ENCODE measurements around the gene GRAMD4.

The GRAMD4 gene

DNA sequence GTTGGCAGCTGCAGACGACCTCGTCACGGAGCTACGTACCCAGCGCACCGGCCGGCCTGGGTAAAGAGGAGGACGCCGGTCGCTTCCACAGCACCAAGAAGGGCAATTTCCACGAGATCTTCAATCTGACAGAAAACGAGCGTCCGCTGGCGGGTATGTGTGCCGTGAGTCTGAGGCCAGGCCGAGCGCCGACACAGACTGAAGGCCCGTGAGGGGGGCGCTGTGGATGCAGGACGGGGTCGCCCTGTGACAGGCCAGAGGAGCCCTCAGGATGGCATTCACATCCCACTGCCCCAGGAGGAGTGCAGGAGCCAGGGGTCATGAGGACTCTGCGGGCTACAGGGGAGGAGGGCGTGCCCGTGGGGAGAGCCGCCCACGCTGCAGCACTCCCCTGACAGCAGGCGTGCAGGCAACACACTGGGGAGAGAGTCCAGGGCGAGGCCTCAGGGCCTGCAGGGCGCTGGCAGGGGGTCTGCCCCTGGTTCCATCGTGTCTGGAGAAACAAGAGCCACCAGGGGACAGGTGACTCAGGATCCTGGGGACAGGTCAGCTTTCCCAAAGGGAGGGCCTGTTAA is 53.6 kb downstream of the GRAMD4 start:
- H3K36me3 Mint-ChIP-seq = peaks cover 4% of the 10 kb centered on the region
- no peaks in the 10 kb centered on the region for H3K9me3 Mint-ChIP-seq
- peaks cover 35% of the 10 kb centered on the region for H3K4me1 Mint-ChIP-seq
- H3K27me3 Mint-ChIP-seq = no peaks in the 10 kb centered on the region
- peak overlapping the region; percentile 97 for H3K27ac Mint-ChIP-seq
- H3K4me3 Mint-ChIP-seq = peak overlapping the region; percentile 89

DNA sequence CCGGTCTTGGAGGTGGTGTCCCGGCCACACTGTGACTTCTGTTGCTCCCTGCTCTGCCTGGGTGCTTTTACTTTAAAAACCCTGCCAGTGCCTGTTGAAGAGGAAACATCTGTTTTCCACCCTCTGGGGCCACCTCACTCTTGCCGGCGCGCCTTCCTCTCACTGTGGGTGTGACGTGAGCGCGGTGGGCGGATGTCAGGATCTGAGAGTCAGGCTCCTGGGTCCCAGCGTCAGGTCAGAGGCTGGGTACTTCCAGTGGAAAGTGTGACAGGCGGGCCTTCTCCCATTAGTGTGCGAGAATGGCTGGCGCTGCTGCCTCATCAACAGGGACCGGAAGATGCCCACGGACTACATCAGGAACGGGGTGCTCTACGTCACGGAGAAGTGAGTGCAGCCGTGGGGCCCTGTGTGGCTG is 54.2 kb downstream of the GRAMD4 start:
- Mint-ChIP-seq H3K4me1 (peaks cover 35% of the 10 kb centered on the region), H3K27me3 (no peaks in the 10 kb centered on the region), H3K36me3 (no peaks in the 10 kb centered on the region), H3K4me3 (peak overlapping the region; percentile 89), H3K27ac (peak overlapping the region; percentile 97), H3K9me3 (no peaks in the 10 kb centered on the region)

GRCh38 chr22:46674906-46675305 is 54.7 kb downstream of the GRAMD4 start:
- Mint-ChIP-seq H3K27ac (peak overlapping the region; percentile 97), H3K4me1 (peaks cover 35% of the 10 kb centered on the region), H3K36me3 (no peaks in the 10 kb centered on the region), H3K27me3 (no peaks in the 10 kb centered on the region), H3K9me3 (no peaks in the 10 kb centered on the region), H3K4me3 (peak overlapping the region; percentile 89)

DNA sequence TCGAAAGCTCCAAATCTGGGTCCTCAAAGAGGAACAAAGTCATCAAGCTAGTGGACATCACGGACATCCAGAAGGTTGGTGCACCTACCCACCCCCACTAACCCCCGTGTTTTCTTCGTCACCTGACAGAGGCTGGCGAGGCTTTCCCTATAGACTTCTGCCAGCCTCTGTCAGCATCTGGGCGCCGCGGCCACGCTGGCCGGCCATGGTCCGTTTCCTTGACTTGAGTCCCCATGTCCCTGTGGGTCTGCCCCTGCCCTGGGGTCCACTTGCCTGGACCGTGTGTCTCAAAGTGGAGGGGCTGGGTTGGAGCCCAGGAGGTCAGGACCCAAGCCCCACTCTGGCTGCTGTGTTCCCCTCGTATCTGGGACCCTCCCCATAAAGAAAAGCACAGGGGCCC is 55.3 kb downstream of the GRAMD4 start:
- H3K36me3 Mint-ChIP-seq = no peaks in the 10 kb centered on the region
- no peaks in the 10 kb centered on the region for H3K9me3 Mint-ChIP-seq
- H3K27ac Mint-ChIP-seq = peak overlapping the region; percentile 17
- no peaks in the 10 kb centered on the region for H3K27me3 Mint-ChIP-seq
- peaks cover 35% of the 10 kb centered on the region for H3K4me1 Mint-ChIP-seq
- peak overlapping the region; percentile 89 for H3K4me3 Mint-ChIP-seq

- no peaks in the 10 kb centered on the region for H3K36me3 Mint-ChIP-seq
- H3K27me3 Mint-ChIP-seq = no peaks in the 10 kb centered on the region
- no peaks in the 10 kb centered on the region for H3K9me3 Mint-ChIP-seq
- H3K27ac Mint-ChIP-seq = peak overlapping the region; percentile 17
- peak overlapping the region; percentile 89 for H3K4me3 Mint-ChIP-seq
- peaks cover 35% of the 10 kb centered on the region for H3K4me1 Mint-ChIP-seq
Measured at GRCh38 chr22:46675938-46676337, 55.8 kb downstream of the GRAMD4 start.

GRCh38 chr22:46676479-46676878 is 56.3 kb downstream of the GRAMD4 start:
- no peaks in the 10 kb centered on the region for H3K36me3 Mint-ChIP-seq
- peak overlapping the region; percentile 17 for H3K27ac Mint-ChIP-seq
- no peaks in the 10 kb centered on the region for H3K27me3 Mint-ChIP-seq
- H3K9me3 Mint-ChIP-seq = no peaks in the 10 kb centered on the region
- peaks cover 35% of the 10 kb centered on the region for H3K4me1 Mint-ChIP-seq
- H3K4me3 Mint-ChIP-seq = peak overlapping the region; percentile 30

- Mint-ChIP-seq H3K27ac (no peak overlapping the region), H3K27me3 (no peaks in the 10 kb centered on the region), H3K9me3 (no peaks in the 10 kb centered on the region), H3K4me1 (peaks cover 35% of the 10 kb centered on the region), H3K36me3 (no peaks in the 10 kb centered on the region), H3K4me3 (peak overlapping the region; percentile 30)
Measured at GRCh38 chr22:46676881-46677280, 56.7 kb downstream of the GRAMD4 start.

DNA sequence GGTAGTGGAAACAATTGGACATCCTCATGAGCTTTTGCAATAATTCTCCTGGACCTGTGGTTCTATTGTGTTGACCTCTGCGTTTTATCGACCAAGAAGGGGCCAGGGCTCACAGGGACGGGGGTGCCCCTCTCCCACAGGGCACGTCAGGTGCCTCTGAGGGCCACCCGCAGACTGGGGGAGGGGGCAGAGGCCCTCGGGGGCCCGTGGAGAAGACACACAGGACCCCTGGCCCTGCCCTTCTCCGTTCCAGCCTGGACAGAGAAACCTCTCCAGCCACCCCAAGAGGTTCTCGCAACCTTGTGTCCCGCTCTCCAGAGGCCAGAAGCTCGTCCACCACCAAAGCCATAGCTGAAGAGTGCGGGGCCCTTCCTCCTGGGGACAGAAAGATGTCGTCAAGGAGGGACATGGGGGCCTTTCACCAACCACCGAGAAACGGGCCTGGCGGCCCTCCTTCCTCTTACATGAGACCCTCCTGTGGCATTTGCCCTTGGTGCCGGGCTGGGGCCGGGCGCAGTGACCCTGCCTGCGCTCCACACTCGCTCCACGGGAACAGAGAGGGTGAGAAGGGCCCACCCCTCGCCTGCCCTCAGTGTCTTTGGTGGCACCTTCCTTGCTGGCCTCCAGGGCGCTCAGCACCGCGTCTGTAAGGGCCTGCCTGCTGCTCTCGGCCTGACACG is 57.3 kb downstream of the GRAMD4 start:
- Mint-ChIP-seq H3K36me3 (no peaks in the 10 kb centered on the region), H3K27ac (peak overlapping the region; percentile 76), H3K4me1 (peaks cover 35% of the 10 kb centered on the region), H3K27me3 (no peaks in the 10 kb centered on the region), H3K9me3 (no peaks in the 10 kb centered on the region), H3K4me3 (peak overlapping the region; percentile 42)

DNA sequence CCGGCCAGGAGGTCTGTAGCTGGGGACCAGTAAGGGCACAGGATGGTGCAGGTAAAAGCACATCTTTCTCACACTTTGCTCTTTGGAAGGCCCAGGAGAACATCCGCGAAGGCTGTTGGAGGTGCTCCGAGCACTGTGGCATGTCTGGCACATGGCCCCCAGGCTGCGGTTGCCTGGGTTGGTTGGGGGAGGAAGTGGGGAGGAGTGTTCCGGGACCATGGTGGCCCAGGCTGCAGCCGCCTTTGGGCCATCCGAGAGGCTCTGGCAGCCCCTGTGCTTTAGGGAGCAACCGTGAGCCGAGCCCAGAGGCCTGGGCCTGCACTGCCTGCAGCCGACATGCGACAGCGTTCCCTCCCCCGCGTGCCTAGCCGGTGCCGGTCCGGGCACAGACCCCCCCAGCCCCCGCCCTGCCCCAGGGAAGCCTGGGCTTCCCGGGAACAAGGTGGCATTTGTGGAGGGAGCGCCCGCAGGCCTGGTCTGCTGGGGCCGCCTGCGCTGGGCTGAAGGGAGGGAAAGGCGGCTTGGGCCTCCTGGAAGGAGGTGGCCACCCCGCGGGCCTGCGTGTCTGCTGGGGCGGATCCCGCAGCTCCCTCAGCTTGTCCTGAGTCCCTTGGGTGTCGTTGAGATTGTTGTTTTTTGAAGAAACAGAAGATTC is 57.9 kb downstream of the GRAMD4 start:
- H3K27me3 Mint-ChIP-seq = no peaks in the 10 kb centered on the region
- no peaks in the 10 kb centered on the region for H3K36me3 Mint-ChIP-seq
- no peaks in the 10 kb centered on the region for H3K9me3 Mint-ChIP-seq
- peak overlapping the region; percentile 55 for H3K27ac Mint-ChIP-seq
- peak overlapping the region; percentile 42 for H3K4me3 Mint-ChIP-seq
- H3K4me1 Mint-ChIP-seq = peaks cover 30% of the 10 kb centered on the region

DNA sequence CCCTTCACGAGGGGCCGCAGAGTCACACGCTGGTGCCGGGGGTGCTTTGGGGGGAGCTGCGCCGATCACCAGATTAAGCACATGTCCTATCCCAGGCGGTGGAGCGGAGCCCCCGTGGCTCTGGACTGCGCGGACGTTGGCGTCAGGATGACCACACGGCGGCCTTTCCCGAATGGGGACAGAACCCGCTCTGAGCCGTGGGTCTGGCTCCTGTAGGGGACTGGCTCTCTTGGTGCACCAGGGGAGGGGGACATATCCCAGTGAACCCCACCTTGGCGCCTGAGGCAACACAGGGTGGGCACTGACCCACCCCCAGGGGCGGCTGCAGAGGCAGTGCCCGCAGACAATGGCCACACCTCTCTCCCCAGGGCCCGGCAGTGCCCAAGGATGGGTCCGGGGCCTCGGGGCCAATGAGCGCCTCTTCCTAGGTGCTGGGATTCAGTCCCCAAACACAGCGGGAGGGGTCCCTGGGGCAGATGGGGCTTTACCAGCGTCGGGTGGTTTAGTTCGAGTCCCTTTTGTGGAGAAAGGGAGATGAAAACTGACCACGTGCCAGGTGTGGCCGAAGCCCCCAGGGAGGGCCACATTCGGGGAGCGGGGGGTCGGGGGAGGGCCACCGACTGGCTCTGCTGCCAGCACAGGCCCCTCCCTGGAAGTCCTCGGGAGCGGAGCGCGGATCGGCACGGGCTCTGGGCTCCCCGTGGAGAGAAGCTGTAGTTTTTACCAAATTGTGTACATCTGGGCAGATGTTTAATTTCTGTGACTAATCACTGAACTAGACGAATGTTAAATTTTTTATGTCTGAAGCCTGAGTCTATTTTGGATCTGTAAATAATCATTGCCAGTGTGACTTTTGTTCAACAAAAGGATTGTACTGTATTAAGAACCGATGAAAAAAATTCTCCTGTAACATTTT is 58.9 kb downstream of the GRAMD4 start:
- no peak overlapping the region for H3K4me3 Mint-ChIP-seq
- no peaks in the 10 kb centered on the region for H3K9me3 Mint-ChIP-seq
- peak overlapping the region; percentile 68 for H3K27ac Mint-ChIP-seq
- H3K27me3 Mint-ChIP-seq = no peaks in the 10 kb centered on the region
- H3K36me3 Mint-ChIP-seq = no peaks in the 10 kb centered on the region
- H3K4me1 Mint-ChIP-seq = peaks cover 25% of the 10 kb centered on the region

GRCh38 chr22:46679706-46680269 is 59.6 kb downstream of the GRAMD4 start:
- no peak overlapping the region for H3K27ac Mint-ChIP-seq
- no peaks in the 10 kb centered on the region for H3K9me3 Mint-ChIP-seq
- no peaks in the 10 kb centered on the region for H3K36me3 Mint-ChIP-seq
- H3K4me3 Mint-ChIP-seq = no peak overlapping the region
- H3K4me1 Mint-ChIP-seq = peaks cover 24% of the 10 kb centered on the region
- H3K27me3 Mint-ChIP-seq = no peaks in the 10 kb centered on the region

DNA sequence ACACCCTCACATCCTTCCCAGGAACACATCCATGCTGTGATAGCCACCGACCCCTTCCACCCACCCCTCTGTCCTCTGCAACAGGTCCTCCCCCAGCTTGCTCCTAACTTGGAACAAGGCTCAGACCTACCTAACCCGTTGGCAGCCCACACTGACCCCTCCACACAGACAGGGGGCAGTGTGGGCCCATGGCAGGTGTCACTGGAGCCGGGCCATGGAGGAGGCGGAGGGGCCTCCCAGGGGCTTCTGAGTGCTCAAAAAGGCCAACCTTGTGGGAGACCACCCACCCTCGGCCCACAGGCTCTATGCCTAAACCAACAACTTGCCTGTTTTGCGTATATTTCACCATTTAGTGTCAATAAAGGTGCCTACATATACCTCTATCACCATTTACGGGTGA is 60.8 kb downstream of the GRAMD4 start:
- no peaks in the 10 kb centered on the region for H3K27me3 Mint-ChIP-seq
- no peaks in the 10 kb centered on the region for H3K9me3 Mint-ChIP-seq
- no peak overlapping the region for H3K4me3 Mint-ChIP-seq
- H3K27ac Mint-ChIP-seq = no peak overlapping the region
- H3K36me3 Mint-ChIP-seq = no peaks in the 10 kb centered on the region
- H3K4me1 Mint-ChIP-seq = peaks cover 28% of the 10 kb centered on the region

GRCh38 chr22:46682011-46682731 is 62.0 kb downstream of the GRAMD4 start:
- Mint-ChIP-seq H3K27ac (no peak overlapping the region), H3K4me1 (peaks cover 29% of the 10 kb centered on the region), H3K4me3 (no peak overlapping the region), H3K36me3 (no peaks in the 10 kb centered on the region), H3K9me3 (no peaks in the 10 kb centered on the region), H3K27me3 (no peaks in the 10 kb centered on the region)

DNA sequence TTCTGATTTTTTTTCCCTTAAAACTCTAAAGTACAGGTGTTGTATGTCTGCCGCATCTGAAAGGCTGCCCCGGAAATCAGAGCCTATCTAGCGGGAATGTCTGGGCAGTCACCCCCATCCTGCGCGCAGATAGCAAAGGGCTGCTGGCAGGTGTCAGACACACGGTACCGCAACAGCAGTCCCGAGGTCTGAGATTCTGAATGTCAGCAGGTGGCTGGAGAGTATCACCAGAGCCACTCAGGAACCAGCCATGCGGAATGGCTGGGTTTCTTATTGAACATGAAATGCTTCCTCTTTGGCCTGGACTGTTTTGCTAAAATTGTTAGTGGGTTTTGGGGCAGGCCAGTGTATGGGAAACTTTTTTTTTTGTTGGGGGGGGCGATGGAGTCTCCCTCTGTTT is 64.5 kb downstream of the GRAMD4 start:
- Mint-ChIP-seq H3K36me3 (peaks cover 2% of the 10 kb centered on the region), H3K9me3 (no peaks in the 10 kb centered on the region), H3K4me3 (no peak overlapping the region), H3K27me3 (no peaks in the 10 kb centered on the region), H3K27ac (no peak overlapping the region), H3K4me1 (peaks cover 24% of the 10 kb centered on the region)

Data from activated naive CD4-positive, alpha-beta T cell treated with anti-CD3 and anti-CD28 coated beads, Interleukin-2, amount 50 U/mL, for 24 hours (primary cell).